ENCODE data around the gene CALN1.

- no peak for TF ChIP-seq CTCF (conservative IDR thresholded peaks at IDR 0.05; ENCODE audit: low read depth in 2 of 2)
- no peak for TF ChIP-seq EZH2 (IDR thresholded peaks at IDR 0.05; ENCODE audit: low read depth, unreplicated experiment)
- no peak for TF ChIP-seq REST (IDR thresholded peaks at IDR 0.05; ENCODE audit: unreplicated experiment)
Observed at GRCh38 chr7:72063330-72063729, 348.8 kb downstream of the CALN1 start.

Measured in GM23338 (cell line).